Trophoblast cell (in vitro differentiated cells and primary cell): ENCODE measurements around the gene GFRA1.

Experiments used
- DNase-seq, 2 donors: peaks; one replicate each; pipeline ENCODE4 v3.0.0-alpha.2; 2016
- H2AFZ ChIP-seq: 2 replicates; pipeline ENCODE4 v1.6.1; 2013; ENCODE audit warnings: low read length, moderate library complexity, mild to moderate bottlenecking; ENCODE audit not compliant: insufficient read depth, poor library complexity
- H2AK5ac ChIP-seq: 2 replicates; pipeline ENCODE4 v1.6.1; 2013; ENCODE audit warnings: mild to moderate bottlenecking, low read length
- H2BK120ac ChIP-seq: 2 replicates; pipeline ENCODE4 v1.6.1; 2013; ENCODE audit warnings: low read length, mild to moderate bottlenecking, moderate library complexity; ENCODE audit not compliant: insufficient read depth, poor library complexity
- H2BK12ac ChIP-seq: 2 replicates; pipeline ENCODE4 v1.6.1; 2013; ENCODE audit warnings: mild to moderate bottlenecking, low read length, moderate library complexity
- H2BK5ac ChIP-seq: 2 replicates; pipeline ENCODE4 v1.6.1; 2013; ENCODE audit warnings: low read length, low read depth, moderate library complexity, mild to moderate bottlenecking; ENCODE audit not compliant: poor library complexity
- H3K14ac ChIP-seq: 2 replicates; pipeline ENCODE4 v1.6.1; 2013; ENCODE audit warnings: mild to moderate bottlenecking, low read length
- H3K18ac ChIP-seq: 2 replicates; pipeline ENCODE4 v1.6.1; 2013; ENCODE audit warnings: mild to moderate bottlenecking, low read length
- H3K23ac ChIP-seq: 2 replicates; pipeline ENCODE4 v1.6.1; 2013; ENCODE audit warnings: low read length
- H3K27ac ChIP-seq: 2 replicates; pipeline ENCODE4 v1.5.1; 2013; ENCODE audit warnings: low read depth, mild to moderate bottlenecking, inconsistent platforms, low read length, moderate library complexity
- H3K27me3 ChIP-seq: 2 replicates; pipeline ENCODE4 v1.6.1; 2013; ENCODE audit warnings: inconsistent platforms, mild to moderate bottlenecking, low read length, moderate library complexity; ENCODE audit not compliant: insufficient read depth
- H3K36me3 ChIP-seq, 2 experiments: 1 replicate in 1 of 2; 2 replicates in 1 of 2; pipeline ENCODE4 v1.6.1; 2013; ENCODE audit warnings: low read length in 2 of 2, mild to moderate bottlenecking in 2 of 2, moderate library complexity in 1 of 2; ENCODE audit not compliant: insufficient read depth in 2 of 2, control insufficient read depth in 1 of 2
- H3K4ac ChIP-seq: 2 replicates; pipeline ENCODE4 v1.6.1; 2013; ENCODE audit warnings: low read depth, mild to moderate bottlenecking, low read length, moderate library complexity
- H3K4me1 ChIP-seq, 2 experiments: 1 replicate in 1 of 2; 2 replicates in 1 of 2; pipeline ENCODE4 v1.6.1; 2013; ENCODE audit warnings: low read length in 2 of 2, mild to moderate bottlenecking in 2 of 2, moderate library complexity in 1 of 2; ENCODE audit not compliant: insufficient read depth in 2 of 2, control insufficient read depth in 1 of 2
- H3K4me2 ChIP-seq: 2 replicates; pipeline ENCODE4 v1.6.1; 2013; ENCODE audit warnings: inconsistent platforms, mild to moderate bottlenecking, low read length, moderate library complexity
- H3K4me3 ChIP-seq: 2 replicates; pipeline ENCODE4 v1.5.1; 2013; ENCODE audit warnings: mild to moderate bottlenecking, low read depth, low read length, inconsistent platforms
- H3K79me1 ChIP-seq: one replicate; pipeline ENCODE4 v1.6.1; 2013; ENCODE audit warnings: low read length
- H3K79me2 ChIP-seq: 2 replicates; pipeline ENCODE4 v1.6.1; 2013; ENCODE audit warnings: low read length, mild to moderate bottlenecking; ENCODE audit not compliant: control insufficient read depth, insufficient read depth, poor library complexity
- H3K9ac ChIP-seq: 2 replicates; pipeline ENCODE4 v1.6.1; 2013; ENCODE audit warnings: mild to moderate bottlenecking, low read length
- H3K9me3 ChIP-seq: 2 replicates; pipeline ENCODE4 v1.6.1; 2013; ENCODE audit warnings: low read depth, mild to moderate bottlenecking, control low read depth, inconsistent platforms, low read length; ENCODE audit not compliant: insufficient read depth
- H4K12ac ChIP-seq: 2 replicates; pipeline ENCODE4 v1.6.1; 2013; ENCODE audit warnings: low read depth, mild to moderate bottlenecking, low read length, moderate library complexity
- H4K8ac ChIP-seq: 2 replicates; pipeline ENCODE4 v1.6.1; 2013; ENCODE audit warnings: low read depth, mild to moderate bottlenecking, low read length, moderate library complexity
- H4K91ac ChIP-seq: one replicate; pipeline ENCODE4 v1.6.1; 2013; ENCODE audit warnings: low read depth, mild to moderate bottlenecking, low read length, moderate library complexity
- WGBS: extraction: QIAGEN DNeasy Blood & Tissue Kit; methylation state at CpG from one replicate; pipeline ENCODE4 v1.1.7; 2013; ENCODE audit warnings: missing lambda C conversion rate; ENCODE audit not compliant: insufficient read length, insufficient coverage; ENCODE audit errors: extremely low coverage; 5-methylcytosine and 5-hydroxymethylcytosine counted together

The GFRA1 gene

DNA sequence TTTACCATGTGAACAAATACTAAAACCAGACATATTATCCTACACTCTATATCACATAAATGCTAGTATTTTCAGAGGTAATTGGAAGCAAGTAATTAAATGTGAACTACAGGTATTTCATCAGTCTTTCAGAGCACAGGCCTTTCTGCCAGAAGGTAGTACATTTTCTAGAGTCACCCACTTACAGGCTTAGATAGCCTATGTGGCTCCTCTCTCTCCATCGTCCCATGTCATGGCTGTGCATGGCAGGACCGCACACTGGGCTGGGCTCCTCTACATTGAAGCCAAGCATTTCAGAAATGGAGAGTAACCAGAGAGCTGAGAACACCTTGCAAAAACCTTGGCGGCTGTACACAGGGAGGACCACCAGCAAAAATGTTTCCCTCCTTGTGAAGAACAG lies 49.7 kb downstream of the GFRA1 start:
- Histone ChIP-seq H3K79me2 (no peaks in the 10 kb centered on the region), H3K23ac (no peak overlapping the region)
- no CpG with 5 or more reads among the region's 3 CpGs for WGBS

GRCh38 chr10:116221053-116221452 lies 52.0 kb downstream of the GFRA1 start:
- Histone ChIP-seq H2AK5ac (no peak overlapping the region), H2AFZ (no peak overlapping the region), H3K9me3 (no peaks in the 10 kb centered on the region), H4K91ac (no peak overlapping the region), H3K9ac (no peak overlapping the region), H2BK5ac (no peak overlapping the region), H2BK120ac (no peak overlapping the region), H3K4ac (no peak overlapping the region), H3K36me3 (no peaks in the 10 kb centered on the region), H3K14ac (no peak overlapping the region), H4K12ac (no peak overlapping the region), H4K8ac (no peak overlapping the region), H3K23ac (no peak overlapping the region), H3K4me1 (no peaks in the 10 kb centered on the region), H3K4me2 (no peak overlapping the region), H3K27me3 (no peaks in the 10 kb centered on the region), H3K4me3 (no peak overlapping the region), H3K18ac (no peak overlapping the region), H3K79me1 (no peaks in the 10 kb centered on the region), H2BK12ac (no peak overlapping the region), H3K27ac (no peak overlapping the region), H3K79me2 (no peaks in the 10 kb centered on the region)
- no peak for DNase-seq
- no CpG with 5 or more reads among the region's 3 CpGs for WGBS

More for the DNA sequence above, 49.7 kb downstream of the GFRA1 start:
- Histone ChIP-seq H3K36me3 (no peaks in the 10 kb centered on the region), H2AFZ (no peak overlapping the region), H3K79me1 (no peaks in the 10 kb centered on the region), H3K18ac (no peak overlapping the region), H2BK120ac (no peak overlapping the region), H2BK5ac (no peak overlapping the region), H3K9me3 (no peaks in the 10 kb centered on the region), H3K4me2 (no peak overlapping the region), H4K12ac (no peak overlapping the region), H3K9ac (no peak overlapping the region), H3K4ac (no peak overlapping the region), H4K8ac (no peak overlapping the region), H2AK5ac (no peak overlapping the region), H3K4me1 (no peaks in the 10 kb centered on the region), H3K4me3 (no peak overlapping the region), H2BK12ac (no peak overlapping the region), H3K14ac (no peak overlapping the region), H4K91ac (no peak overlapping the region), H3K27ac (no peak overlapping the region), H3K27me3 (no peaks in the 10 kb centered on the region)
- no peak for DNase-seq

DNA sequence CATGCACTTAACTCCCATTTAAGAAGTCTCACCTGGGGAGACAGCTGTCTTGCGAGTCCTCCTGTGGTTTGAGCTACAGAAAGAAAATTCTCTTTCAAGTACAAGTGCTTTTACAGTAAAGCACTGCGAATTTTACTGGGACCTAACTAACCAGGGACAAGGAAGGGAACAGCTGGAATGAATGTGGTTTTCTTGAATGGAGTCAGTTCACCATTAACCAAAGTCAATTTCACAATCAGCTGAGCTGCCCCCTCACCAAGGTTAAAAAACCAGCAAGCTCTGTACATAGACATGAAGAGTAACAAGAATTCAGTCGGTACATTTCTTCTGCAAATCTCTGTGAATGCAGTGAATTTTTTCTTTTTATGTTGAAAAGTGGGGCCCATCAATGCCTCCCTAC lies 56.3 kb downstream of the GFRA1 start:
- no CpG with 5 or more reads among the region's 3 CpGs for WGBS
- Histone ChIP-seq H3K27ac (no peak overlapping the region), H2AFZ (no peak overlapping the region), H3K18ac (no peak overlapping the region), H3K4me3 (no peak overlapping the region), H4K8ac (no peak overlapping the region), H2BK5ac (no peak overlapping the region), H4K12ac (no peak overlapping the region), H3K9me3 (no peaks in the 10 kb centered on the region), H2BK120ac (no peak overlapping the region), H3K9ac (no peak overlapping the region), H3K4ac (no peak overlapping the region), H3K4me2 (no peak overlapping the region), H3K36me3 (no peaks in the 10 kb centered on the region), H4K91ac (no peak overlapping the region), H3K14ac (no peak overlapping the region), H3K27me3 (no peaks in the 10 kb centered on the region), H3K23ac (no peak overlapping the region), H3K79me1 (no peaks in the 10 kb centered on the region), H3K4me1 (no peaks in the 10 kb centered on the region), H2AK5ac (no peak overlapping the region), H3K79me2 (no peaks in the 10 kb centered on the region), H2BK12ac (no peak overlapping the region)
- no peak for DNase-seq

- no CpG with 5 or more reads among the region's 5 CpGs for WGBS
- no peak overlapping the region for H3K4ac ChIP-seq
- no peak overlapping the region for H3K9ac ChIP-seq
- no peak overlapping the region for H2AFZ ChIP-seq
- no peak for DNase-seq
- H3K23ac ChIP-seq: no peak overlapping the region
- H3K27ac ChIP-seq: no peak overlapping the region
- no peak overlapping the region for H3K4me3 ChIP-seq
- no peak overlapping the region for H3K14ac ChIP-seq
- H4K12ac ChIP-seq: no peak overlapping the region
- H2BK120ac ChIP-seq: no peak overlapping the region
- no peak overlapping the region for H2BK5ac ChIP-seq
- H3K36me3 ChIP-seq: no peaks in the 10 kb centered on the region
- H3K79me1 ChIP-seq: no peaks in the 10 kb centered on the region
- H3K9me3 ChIP-seq: no peaks in the 10 kb centered on the region
- no peaks in the 10 kb centered on the region for H3K79me2 ChIP-seq
- no peak overlapping the region for H2BK12ac ChIP-seq
- peaks cover 0 to 3% of the 10 kb centered on the region in 2 experiments for H3K4me1 ChIP-seq
- H4K91ac ChIP-seq: no peak overlapping the region
- H2AK5ac ChIP-seq: no peak overlapping the region
- H3K27me3 ChIP-seq: no peaks in the 10 kb centered on the region
- H3K4me2 ChIP-seq: no peak overlapping the region
- no peak overlapping the region for H4K8ac ChIP-seq
- no peak overlapping the region for H3K18ac ChIP-seq
Measured at GRCh38 chr10:116215651-116216050, 57.4 kb downstream of the GFRA1 start.
